Measurements from ENCODE around the gene CERK. TPM values are rescaled to one million over a fixed set of nuclear protein-coding genes. Genes with fewer than 3 reads are reported as not detected.

The CERK gene
- total and polyA plus RNA-seq, 2 of the 8 experiments (the other 6 are each of a cell fraction or from before 2014, with no cell fraction given), result 26.6 to 59.0 TPM

- H4K5ac ChIP-seq (ENCODE audit: insufficient read length, low read depth, low read length), result no peak overlapping the region
- no peak for TF ChIP-seq SIRT6 (IDR thresholded peaks at IDR 0.05; ENCODE audit: low read length)
- TF ChIP-seq JUN (IDR thresholded peaks at IDR 0.05; ENCODE audit: low read depth, low read length), result no peak
- TF ChIP-seq RXRA (IDR thresholded peaks at IDR 0.05; ENCODE audit: insufficient read depth, low read depth, low read length), result no peak
- TF ChIP-seq EZH2 (IDR thresholded peaks at IDR 0.05; ENCODE audit: low read depth, low read length, severe bottlenecking), result no peak
- TF ChIP-seq SRF (IDR thresholded peaks at IDR 0.05; ENCODE audit: low read depth, low read length), result no peak
- TF ChIP-seq TCF12 (IDR thresholded peaks at IDR 0.05; ENCODE audit: low read depth, low read length), result no peak
- no peak for TF ChIP-seq HDAC2 (IDR thresholded peaks at IDR 0.05; ENCODE audit: borderline replicate concordance in 1 of 2, low read depth in 2 of 2, low read length in 2 of 2)
- no peak for TF ChIP-seq BACH1 (IDR thresholded peaks at IDR 0.05; ENCODE audit: low read length)
- TF ChIP-seq BRCA1 (IDR thresholded peaks at IDR 0.05; ENCODE audit: low read depth, low read length), result no peak
- CTCF ChIA-PET (ENCODE audit: partially characterized antibody), result interaction anchor here (1.9 kb wide), 1 partner anchor 99 kb away, joined by 6 read pairs; no protein-coding TSS in a partner anchor
- no peak overlapping the region for H3K4ac ChIP-seq (replicated peaks; ENCODE audit: insufficient read length, low read depth, low read length)
- no peaks in the 10 kb centered on the region for H3K27me3 ChIP-seq (replicated peaks in 1 of 4; ENCODE audit: control insufficient read depth in 3 of 4, extremely low read depth in 1 of 4, insufficient read depth in 3 of 4, low read length in 3 of 4)
- no peaks in the 10 kb centered on the region for H3K9me3 ChIP-seq (ENCODE audit: insufficient read depth in 2 of 2, low read depth in 1 of 2, low read length in 1 of 2)
- H2AK5ac ChIP-seq (ENCODE audit: low read depth, low read length), result no peak overlapping the region
- no peak overlapping the region; the same call in 1 of the 2 replicates for H4K8ac ChIP-seq (ENCODE audit: extremely low read depth, insufficient read depth, low read length)
- H3K4me1 ChIP-seq (replicated peaks in 1 of 4; ENCODE audit: control insufficient read depth in 3 of 4, insufficient read depth in 4 of 4, low read length in 3 of 4), result peaks cover 0 to 2% (median 0%) of the 10 kb centered on the region in 4 experiments; a peak in 1 of 7 replicates
- no peak overlapping the region for H3K23ac ChIP-seq (ENCODE audit: insufficient read length)
- H3K14ac ChIP-seq (ENCODE audit: insufficient read length), result no peak overlapping the region
- H2BK5ac ChIP-seq (ENCODE audit: low read depth, low read length), result no peak overlapping the region
- H2BK120ac ChIP-seq (replicated peaks; ENCODE audit: low read depth, low read length), result no peak overlapping the region
- H3K56ac ChIP-seq (replicated peaks; ENCODE audit: insufficient read length, low read depth, low read length), result no peak overlapping the region
- H4K20me1 ChIP-seq (replicated peaks in 1 of 2; ENCODE audit: control insufficient read depth in 1 of 2, insufficient read depth in 2 of 2, low read length in 2 of 2), result peaks cover 0 to 6% of the 10 kb centered on the region in 2 experiments
- DNase-seq (ENCODE audit: low read depth in 1 of 2, low spot score in 2 of 2) (no peak), FAIRE-seq (no peak)
- H3K79me1 ChIP-seq (ENCODE audit: low read depth, low read length), result no peaks in the 10 kb centered on the region
- H2BK12ac ChIP-seq (ENCODE audit: low read depth, low read length), result no peak overlapping the region
- H3K23me2 ChIP-seq (ENCODE audit: low read depth, low read length), result no peaks in the 10 kb centered on the region
- no peak overlapping the region for H3K18ac ChIP-seq (ENCODE audit: extremely low read depth, low read length)
- no peak overlapping the region for H2BK20ac ChIP-seq (ENCODE audit: low read length)
- H3K4me2 ChIP-seq (ENCODE audit: insufficient read depth in 1 of 2, low read depth in 2 of 2, low read length in 2 of 2), result no peak overlapping the region
- WGBS, 2 experiments (ENCODE audit: extremely low coverage in 1 of 2, insufficient coverage in 1 of 2, insufficient read length in 1 of 2, insufficient replicate concordance in 2 of 2, low coverage in 1 of 2, low lambda C conversion rate in 2 of 2, missing lambda C conversion rate in 1 of 2), result 96% methylated on average over 26 of the region's 26 CpGs; no CpG with 5 or more reads in 1 of the 2 experiments
- H3K36me3 ChIP-seq (ENCODE audit: control insufficient read depth in 2 of 4, insufficient read depth in 4 of 4, low read length in 3 of 4), result no peaks in the 10 kb centered on the region
- no peak overlapping the region for H3K27ac ChIP-seq (ENCODE audit: low read depth, low read length)
- H4K91ac ChIP-seq (replicated peaks; ENCODE audit: insufficient read length, low read length), result no peak overlapping the region
- H3K4me3 ChIP-seq (ENCODE audit: extremely low read depth in 1 of 4, insufficient read depth in 2 of 4, low read depth in 3 of 4, low read length in 4 of 4), result no peak overlapping the region
- no peak overlapping the region for H2AFZ ChIP-seq (ENCODE audit: low read length)
- H3K9ac ChIP-seq (replicated peaks in 1 of 4; ENCODE audit: extremely low read depth in 1 of 4, low read depth in 3 of 4, low read length in 3 of 4), result no peak overlapping the region
- POLR2A ChIA-PET (ENCODE audit: partially characterized antibody), result no interaction called here
- no peaks in the 10 kb centered on the region for H3K79me2 ChIP-seq (ENCODE audit: control insufficient read depth in 1 of 2, insufficient read depth in 2 of 2, low read length in 2 of 2)
- no peak overlapping the region for H2BK15ac ChIP-seq (ENCODE audit: low read length)
These were observed 75.1 kb downstream of the CERK start for GRCh38 chr22:46663001-46663400.

Data from H1 (cell line).